H1 (cell line): ENCODE measurements around the gene EYA2. TPM values are rescaled to one million over a fixed set of nuclear protein-coding genes. Genes with fewer than 3 reads are reported as not detected.

Experiments used
- CTCF ChIA-PET: fragments of 300-600 bp; sonication (Branson Sonifier 250); formaldehyde crosslinking; loops from one replicate; lab custom pipeline; 2021; ENCODE audit not compliant: partially characterized antibody; lab: Charles Lee
- POLR2A ChIA-PET: fragments of 300-600 bp; sonication (Branson Sonifier 250); formaldehyde crosslinking; loops from one replicate; lab custom pipeline; 2021; ENCODE audit warnings: inconsistent platforms; ENCODE audit not compliant: partially characterized antibody; lab: Charles Lee
- DNase-seq, 2 experiments: peaks; one replicate each; pipeline versions ENCODE4 v3.0.0 to v3.0.0-alpha.2; 2010 to 2022; ENCODE audit warnings: low spot score in 2 of 2, low read depth in 1 of 2, mixed read lengths in 1 of 2
- FAIRE-seq: peaks from 2 replicates; lab custom pipeline; 2011; peaks lifted over from hg19 to GRCh38; lab: Jason Lieb, UNC
- H2AFZ ChIP-seq: 2 replicates; pipeline ENCODE4 v1.8.1; 2012; ENCODE audit warnings: low read length, inconsistent platforms
- H2AK5ac ChIP-seq: 2 replicates; pipeline ENCODE4 v1.6.1; 2013; ENCODE audit warnings: low read depth, low read length
- H2BK120ac ChIP-seq: replicated peaks from 2 replicates; pipeline ENCODE3; 2013; ENCODE audit warnings: low read depth, low read length, inconsistent platforms
- H2BK12ac ChIP-seq: 2 replicates; pipeline ENCODE4 v1.6.1; 2013; ENCODE audit warnings: low read depth, low read length
- H2BK15ac ChIP-seq: 2 replicates; pipeline ENCODE4 v1.6.1; 2013; ENCODE audit warnings: low read length
- H2BK20ac ChIP-seq: 2 replicates; pipeline ENCODE4 v1.6.1; 2013; ENCODE audit warnings: low read length
- H2BK5ac ChIP-seq: 2 replicates; pipeline ENCODE4 v1.6.1; 2013; ENCODE audit warnings: low read depth, low read length
- H3K14ac ChIP-seq: 2 replicates; pipeline ENCODE4 v1.6.1; 2013; ENCODE audit warnings: inconsistent platforms; ENCODE audit not compliant: insufficient read length
- H3K18ac ChIP-seq: 2 replicates; pipeline ENCODE4 v1.6.1; 2013; ENCODE audit warnings: low read length; ENCODE audit errors: extremely low read depth
- H3K23ac ChIP-seq: 2 replicates; pipeline ENCODE4 v1.6.1; 2013; ENCODE audit warnings: inconsistent platforms; ENCODE audit not compliant: insufficient read length
- H3K23me2 ChIP-seq: 2 replicates; pipeline ENCODE4 v1.6.1; 2013; ENCODE audit warnings: low read depth, low read length
- H3K27ac ChIP-seq: 2 replicates; pipeline ENCODE4 v1.6.1; 2011; ENCODE audit warnings: low read depth, low read length, inconsistent platforms
- H3K27me3 ChIP-seq, 4 experiments: replicated peaks in 1 of 4; 1 replicate in 1 of 4; 2 replicates in 3 of 4; pipeline versions ENCODE4 v1.6.1 to v1.8.1; 2011 to 2013; ENCODE audit warnings: low read length in 3 of 4, mild to moderate bottlenecking in 3 of 4, inconsistent platforms in 2 of 4, mixed read lengths in 2 of 4, moderate library complexity in 1 of 4; ENCODE audit not compliant: control insufficient read depth in 3 of 4, insufficient read depth in 3 of 4; ENCODE audit errors: extremely low read depth in 1 of 4
- H3K36me3 ChIP-seq, 4 experiments: 2 replicates each; pipeline versions ENCODE4 v1.6.1 to v1.8.1; 2011 to 2013; ENCODE audit warnings: mild to moderate bottlenecking in 4 of 4, low read length in 3 of 4, moderate library complexity in 2 of 4, control low read depth in 1 of 4, inconsistent platforms in 1 of 4; ENCODE audit not compliant: insufficient read depth in 4 of 4, control insufficient read depth in 2 of 4
- H3K4ac ChIP-seq: replicated peaks from 2 replicates; pipeline ENCODE3; 2013; ENCODE audit warnings: low read length, low read depth, mixed read lengths, inconsistent platforms; ENCODE audit not compliant: insufficient read length
- H3K4me1 ChIP-seq, 4 experiments: replicated peaks in 1 of 4; 1 replicate in 1 of 4; 2 replicates in 3 of 4; pipeline versions ENCODE4 v1.6.1 to v1.8.1; 2011 to 2013; ENCODE audit warnings: low read length in 3 of 4, inconsistent platforms in 2 of 4, mixed read lengths in 1 of 4; ENCODE audit not compliant: insufficient read depth in 4 of 4, control insufficient read depth in 3 of 4
- H3K4me2 ChIP-seq, 2 experiments: 2 replicates each; pipeline versions ENCODE4 v1.6.1 to v1.8.1; 2011 to 2013; ENCODE audit warnings: low read depth in 2 of 2, low read length in 2 of 2, control low read depth in 1 of 2, inconsistent platforms in 1 of 2, mild to moderate bottlenecking in 1 of 2; ENCODE audit not compliant: insufficient read depth in 1 of 2
- H3K4me3 ChIP-seq, 4 experiments: fragments of 200-600, 300-600 bp in 1 of 4; sonication (generic), shearing (Covaris generic), sonication (Bioruptor Twin) in 1 of 4; 2 replicates each; pipeline versions ENCODE4 v1.5.1 to v1.8.1; 2011 to 2016; ENCODE audit warnings: low read length in 4 of 4, low read depth in 3 of 4, control low read depth in 2 of 4, inconsistent platforms in 2 of 4, mild to moderate bottlenecking in 2 of 4, mixed read lengths in 1 of 4, moderate library complexity in 1 of 4; ENCODE audit not compliant: insufficient read depth in 2 of 4; ENCODE audit errors: extremely low read depth in 1 of 4
- H3K56ac ChIP-seq: replicated peaks from 2 replicates; pipeline ENCODE3; 2013; ENCODE audit warnings: low read depth, mild to moderate bottlenecking, mixed read lengths, low read length, inconsistent platforms; ENCODE audit not compliant: insufficient read length
- H3K79me1 ChIP-seq: 2 replicates; pipeline ENCODE4 v1.6.1; 2013; ENCODE audit warnings: low read depth, low read length, control low read depth
- H3K79me2 ChIP-seq, 2 experiments: 2 replicates each; pipeline versions ENCODE4 v1.6.1 to v1.8.1; 2012 to 2013; ENCODE audit warnings: low read length in 2 of 2, mild to moderate bottlenecking in 2 of 2, inconsistent platforms in 1 of 2; ENCODE audit not compliant: insufficient read depth in 2 of 2, control insufficient read depth in 1 of 2
- H3K9ac ChIP-seq, 4 experiments: replicated peaks in 1 of 4; 1 replicate in 1 of 4; 2 replicates in 3 of 4; pipeline versions ENCODE4 v1.6.1 to v1.8.1; 2011 to 2013; ENCODE audit warnings: low read depth in 3 of 4, low read length in 3 of 4, control low read depth in 2 of 4, mild to moderate bottlenecking in 2 of 4, moderate library complexity in 2 of 4, inconsistent platforms in 1 of 4; ENCODE audit errors: extremely low read depth in 1 of 4
- H3K9me3 ChIP-seq, 2 experiments: 2 replicates each; pipeline versions ENCODE4 v1.6.1 to v1.8.1; 2012 to 2013; ENCODE audit warnings: mild to moderate bottlenecking in 2 of 2, moderate library complexity in 2 of 2, control low read depth in 1 of 2, inconsistent platforms in 1 of 2, low read depth in 1 of 2, low read length in 1 of 2, mixed read lengths in 1 of 2; ENCODE audit not compliant: insufficient read depth in 2 of 2
- H4K20me1 ChIP-seq, 2 experiments: replicated peaks in 1 of 2; 2 replicates each; pipeline versions ENCODE3 to v1.8.1; 2011 to 2013; ENCODE audit warnings: inconsistent platforms in 2 of 2, low read length in 2 of 2, mild to moderate bottlenecking in 1 of 2; ENCODE audit not compliant: insufficient read depth in 2 of 2, control insufficient read depth in 1 of 2
- H4K5ac ChIP-seq: 2 replicates; pipeline ENCODE4 v1.6.1; 2013; ENCODE audit warnings: low read length, low read depth, mixed read lengths, inconsistent platforms; ENCODE audit not compliant: insufficient read length
- H4K8ac ChIP-seq: 2 replicates; pipeline ENCODE4 v1.8.0; 2013; ENCODE audit warnings: mild to moderate bottlenecking, moderate library complexity, low read length, inconsistent platforms; ENCODE audit not compliant: insufficient read depth; ENCODE audit errors: extremely low read depth
- H4K91ac ChIP-seq: replicated peaks from 2 replicates; pipeline ENCODE3; 2013; ENCODE audit warnings: low read length, mixed read lengths, inconsistent platforms; ENCODE audit not compliant: insufficient read length
- ATF2 ChIP-seq: IDR thresholded peaks from 2 replicates; pipeline ENCODE4 v1.6.1; 2012; ENCODE audit warnings: low read length, inconsistent platforms
- CEBPB ChIP-seq: IDR thresholded peaks from 2 replicates; pipeline ENCODE4 v1.6.1; 2012; ENCODE audit warnings: low read depth, low read length
- CHD1 ChIP-seq: IDR thresholded peaks from 2 replicates; pipeline ENCODE4 v1.6.1; 2012; ENCODE audit warnings: low read depth, low read length, improper control_type of control experiment
- FOSL1 ChIP-seq: IDR thresholded peaks from 2 replicates; pipeline ENCODE4 v1.6.1; 2011; ENCODE audit warnings: mild to moderate bottlenecking, low read depth, low read length, moderate library complexity; ENCODE audit not compliant: insufficient read depth
- NRF1 ChIP-seq: IDR thresholded peaks from 2 replicates; pipeline ENCODE4 v1.6.1; 2011; ENCODE audit warnings: mild to moderate bottlenecking, low read depth, low read length, improper control_type of control experiment
- RXRA ChIP-seq: IDR thresholded peaks from 2 replicates; pipeline ENCODE4 v1.6.1; 2011; ENCODE audit warnings: low read depth, mild to moderate bottlenecking, low read length, moderate library complexity; ENCODE audit not compliant: insufficient read depth
- SIRT6 ChIP-seq: IDR thresholded peaks from one replicate; pipeline ENCODE4 v1.7.1; 2012; ENCODE audit warnings: low read length, inconsistent platforms
- TCF12 ChIP-seq: IDR thresholded peaks from 2 replicates; pipeline ENCODE4 v1.6.1; 2011; ENCODE audit warnings: low read depth, mild to moderate bottlenecking, low read length
- USF2 ChIP-seq: IDR thresholded peaks from 2 replicates; pipeline ENCODE4 v1.6.1; 2011; ENCODE audit warnings: low read length, improper control_type of control experiment
- polyA plus RNA-seq, 7 experiments: library from polyadenylated mRNA; depleted of rRNA in 3 of 7; stranded (reverse) in 5 of 7; unstranded in 2 of 7; fragments of >200 nt in 5 of 7; fragments of 200-250 nt in 2 of 7; gene quantifications; 1 replicate in 5 of 7; 2 replicates in 1 of 7; 4 replicates in 1 of 7; pipeline versions ENCODE4 v1.2.1 to v1.2.3, GENCODE V29; 2011 to 2013; ENCODE audit warnings: missing spikeins in 2 of 7, mixed read lengths in 2 of 7
- total RNA-seq: library from RNA; stranded (reverse); fragmentation: NEBNext Ultra II Directional; extraction: Animal tissue kit (Norgen Biotek cat#: 25700); gene quantifications from 2 replicates; pipeline ENCODE4 v1.2.1, GENCODE V29; 2021

EYA2 gene
- total and polyA plus RNA-seq, 2 of the 8 experiments (the other 6 are each of a cell fraction or from before 2014, with no cell fraction given) = 1.6 to 1.7 TPM

GRCh38 chr20:46981184-46981583 lies 86.5 kb downstream of the EYA2 start:
- Histone ChIP-seq H2BK20ac (no peak overlapping the region), H4K20me1 (no peaks in the 10 kb centered on the region), H3K23me2 (no peaks in the 10 kb centered on the region), H2AFZ (no peak overlapping the region), H2BK12ac (no peak overlapping the region), H3K4ac (no peak overlapping the region), H3K27ac (no peak overlapping the region), H4K5ac (no peak overlapping the region), H4K91ac (no peak overlapping the region), H3K18ac (no peak overlapping the region), H3K4me1 (peaks cover 3 to 8% (median 4%) of the 10 kb centered on the region in 4 experiments; a peak in 5 of 7 replicates), H2BK5ac (no peak overlapping the region), H3K36me3 (no peaks in the 10 kb centered on the region), H3K4me2 (no peak overlapping the region), H3K56ac (no peak overlapping the region), H3K14ac (no peak overlapping the region), H3K23ac (no peak overlapping the region), H3K79me2 (no peaks in the 10 kb centered on the region), H2BK120ac (no peak overlapping the region), H3K27me3 (no peaks in the 10 kb centered on the region), H4K8ac (no peak overlapping the region), H2AK5ac (no peak overlapping the region), H2BK15ac (no peak overlapping the region), H3K4me3 (no peak overlapping the region), H3K79me1 (no peaks in the 10 kb centered on the region), H3K9ac (no peak overlapping the region), H3K9me3 (no peaks in the 10 kb centered on the region; a peak in 2 of 4 replicates)
- FAIRE-seq (no peak), DNase-seq (no peak)
- POLR2A ChIA-PET = no interaction called here
- CTCF ChIA-PET = no interaction called here
- no peak for TF ChIP-seq CEBPB
- no peak for TF ChIP-seq USF2
- TF ChIP-seq FOSL1 = no peak
- TF ChIP-seq ATF2 = no peak
- TF ChIP-seq RXRA = no peak
- no peak for TF ChIP-seq SIRT6
- TF ChIP-seq NRF1 = no peak
- TF ChIP-seq TCF12 = no peak
- no peak for TF ChIP-seq CHD1
